Measurements from ENCODE around the gene EXTL1.
A peak's percentile ranks its signal among the peaks of the same experiment; 100 is the strongest.

EXTL1 gene

GRCh38 chr1:26020941-26021646 lies 481 bp upstream of the EXTL1 start:
- no CpG with 5 or more reads among the region's 6 CpGs for WGBS, 2 donors (ENCODE audit: extremely low coverage in 2 of 2, insufficient read length in 2 of 2, insufficient replicate concordance in 1 of 2)
- H3K27ac ChIP-seq (replicated peaks; ENCODE audit: low read length) = no peak overlapping the region

GRCh38 chr1:26022404-26022779 lies 817 bp downstream of the EXTL1 start:
- H3K4ac ChIP-seq (ENCODE audit: low read length) = no peak overlapping the region
- H3K9ac ChIP-seq (ENCODE audit: low read depth, low read length, poor library complexity) = peak overlapping the region; percentile 89
- peak overlapping the region; percentile 22 to 57 for H3K4me3 ChIP-seq (ENCODE audit: low read length in 2 of 2)

More at GRCh38 chr1:26020941-26021646, 481 bp upstream of the EXTL1 start:
- no peak for DNase-seq (ENCODE audit: low spot score)
- Histone ChIP-seq H2BK12ac (ENCODE audit: low read length) (no peak overlapping the region), H3K4me1 (ENCODE audit: control insufficient read depth in 2 of 2, insufficient read depth in 1 of 2, low read depth in 1 of 2, low read length in 2 of 2) (peaks cover 10 to 49% of the 10 kb centered on the region in 2 donors), H3K4me2 (ENCODE audit: insufficient read depth, low read length, poor library complexity, severe bottlenecking) (no peak overlapping the region), H3K9me3 (replicated peaks in 1 of 2; ENCODE audit: control insufficient read depth in 2 of 2, insufficient read depth in 1 of 2, low read depth in 1 of 2, low read length in 2 of 2) (no peaks in the 10 kb centered on the region), H3K36me3 (replicated peaks in 1 of 2; ENCODE audit: control insufficient read depth in 2 of 2, insufficient read depth in 2 of 2, low read length in 2 of 2) (no peaks in the 10 kb centered on the region), H2BK120ac (ENCODE audit: low read depth, low read length) (no peak overlapping the region), H2AK5ac (ENCODE audit: low read depth, low read length) (peak overlapping the region; percentile 2), H3K27me3 (ENCODE audit: control insufficient read depth in 3 of 3, insufficient read depth in 3 of 3, low read depth in 1 of 3, low read length in 3 of 3) (peaks cover 0 to 8% (median 0%) of the 10 kb centered on the region in 3 experiments), H3K23ac (ENCODE audit: low read depth, low read length, poor library complexity) (no peak overlapping the region), H4K91ac (ENCODE audit: low read depth, low read length, poor library complexity) (no peak overlapping the region), H3K79me1 (ENCODE audit: low read depth, low read length) (no peaks in the 10 kb centered on the region), H2AFZ (ENCODE audit: low read length) (peak overlapping the region; percentile 91), H4K8ac (ENCODE audit: low read depth, low read length) (no peak overlapping the region), H3K18ac (ENCODE audit: low read length) (no peak overlapping the region), H3K14ac (ENCODE audit: low read length) (no peak overlapping the region), H3K4me3 (ENCODE audit: low read length in 2 of 2) (peak overlapping the region in 1 of 2 donors; percentile 57), H3K9ac (ENCODE audit: low read depth, low read length, poor library complexity) (no peak overlapping the region), H3K4ac (ENCODE audit: low read length) (no peak overlapping the region), H2BK15ac (ENCODE audit: low read length) (no peak overlapping the region), H2BK5ac (ENCODE audit: low read length) (no peak overlapping the region)

GRCh38 chr1:26023009-26023408 lies 1.4 kb downstream of the EXTL1 start:
- Histone ChIP-seq H2BK15ac (ENCODE audit: low read length) (peak overlapping the region; percentile 12), H3K27ac (replicated peaks; ENCODE audit: low read length) (no peak overlapping the region), H3K4me2 (ENCODE audit: insufficient read depth, low read length, poor library complexity, severe bottlenecking) (no peak overlapping the region), H3K9ac (ENCODE audit: low read depth, low read length, poor library complexity) (no peak overlapping the region), H3K9me3 (replicated peaks in 1 of 2; ENCODE audit: control insufficient read depth in 2 of 2, insufficient read depth in 1 of 2, low read depth in 1 of 2, low read length in 2 of 2) (no peaks in the 10 kb centered on the region), H3K18ac (ENCODE audit: low read length) (peak overlapping the region; percentile 54), H3K27me3 (ENCODE audit: control insufficient read depth in 3 of 3, insufficient read depth in 3 of 3, low read depth in 1 of 3, low read length in 3 of 3) (peaks cover 0 to 8% (median 0%) of the 10 kb centered on the region in 3 experiments), H3K36me3 (replicated peaks in 1 of 2; ENCODE audit: control insufficient read depth in 2 of 2, insufficient read depth in 2 of 2, low read length in 2 of 2) (no peaks in the 10 kb centered on the region), H2AFZ (ENCODE audit: low read length) (no peak overlapping the region), H3K79me1 (ENCODE audit: low read depth, low read length) (no peaks in the 10 kb centered on the region), H3K23ac (ENCODE audit: low read depth, low read length, poor library complexity) (peak overlapping the region; percentile 23), H4K8ac (ENCODE audit: low read depth, low read length) (no peak overlapping the region), H2BK12ac (ENCODE audit: low read length) (no peak overlapping the region), H3K14ac (ENCODE audit: low read length) (no peak overlapping the region), H2AK5ac (ENCODE audit: low read depth, low read length) (peak overlapping the region; percentile 36), H3K4me3 (ENCODE audit: low read length in 2 of 2) (no peak overlapping the region), H3K4ac (ENCODE audit: low read length) (no peak overlapping the region), H4K91ac (ENCODE audit: low read depth, low read length, poor library complexity) (no peak overlapping the region), H2BK5ac (ENCODE audit: low read length) (no peak overlapping the region), H3K4me1 (ENCODE audit: control insufficient read depth in 2 of 2, insufficient read depth in 1 of 2, low read depth in 1 of 2, low read length in 2 of 2) (peaks cover 7 to 33% of the 10 kb centered on the region in 2 donors), H2BK120ac (ENCODE audit: low read depth, low read length) (no peak overlapping the region)
- DNase-seq (ENCODE audit: low spot score) = no peak
- WGBS, 2 donors (ENCODE audit: extremely low coverage in 2 of 2, insufficient read length in 2 of 2, insufficient replicate concordance in 1 of 2) = no CpG with 5 or more reads among the region's 13 CpGs

More at GRCh38 chr1:26022404-26022779, 817 bp downstream of the EXTL1 start:
- Histone ChIP-seq H3K18ac (ENCODE audit: low read length) (no peak overlapping the region), H3K27me3 (ENCODE audit: control insufficient read depth in 3 of 3, insufficient read depth in 3 of 3, low read depth in 1 of 3, low read length in 3 of 3) (peaks cover 0 to 8% (median 0%) of the 10 kb centered on the region in 3 experiments), H3K9me3 (replicated peaks in 1 of 2; ENCODE audit: control insufficient read depth in 2 of 2, insufficient read depth in 1 of 2, low read depth in 1 of 2, low read length in 2 of 2) (no peaks in the 10 kb centered on the region), H2BK15ac (ENCODE audit: low read length) (peak overlapping the region; percentile 12), H2AK5ac (ENCODE audit: low read depth, low read length) (peak overlapping the region; percentile 36), H3K4me1 (ENCODE audit: control insufficient read depth in 2 of 2, insufficient read depth in 1 of 2, low read depth in 1 of 2, low read length in 2 of 2) (peaks cover 8 to 37% of the 10 kb centered on the region in 2 donors), H2BK5ac (ENCODE audit: low read length) (peak overlapping the region; percentile 40), H2AFZ (ENCODE audit: low read length) (no peak overlapping the region), H2BK12ac (ENCODE audit: low read length) (no peak overlapping the region), H3K23ac (ENCODE audit: low read depth, low read length, poor library complexity) (no peak overlapping the region), H2BK120ac (ENCODE audit: low read depth, low read length) (no peak overlapping the region), H3K4me2 (ENCODE audit: insufficient read depth, low read length, poor library complexity, severe bottlenecking) (no peak overlapping the region), H3K36me3 (replicated peaks in 1 of 2; ENCODE audit: control insufficient read depth in 2 of 2, insufficient read depth in 2 of 2, low read length in 2 of 2) (no peaks in the 10 kb centered on the region), H4K91ac (ENCODE audit: low read depth, low read length, poor library complexity) (no peak overlapping the region), H3K27ac (replicated peaks; ENCODE audit: low read length) (no peak overlapping the region), H3K14ac (ENCODE audit: low read length) (no peak overlapping the region), H4K8ac (ENCODE audit: low read depth, low read length) (no peak overlapping the region), H3K79me1 (ENCODE audit: low read depth, low read length) (no peaks in the 10 kb centered on the region)
- no peak for DNase-seq (ENCODE audit: low spot score)
- no CpG with 5 or more reads among the region's 8 CpGs for WGBS, 2 donors (ENCODE audit: extremely low coverage in 2 of 2, insufficient read length in 2 of 2, insufficient replicate concordance in 1 of 2)

GRCh38 chr1:26023826-26024225 lies 2.3 kb downstream of the EXTL1 start:
- Histone ChIP-seq H3K18ac (ENCODE audit: low read length) (no peak overlapping the region), H3K9ac (ENCODE audit: low read depth, low read length, poor library complexity) (no peak overlapping the region), H3K79me1 (ENCODE audit: low read depth, low read length) (no peaks in the 10 kb centered on the region), H2AFZ (ENCODE audit: low read length) (no peak overlapping the region), H3K36me3 (replicated peaks in 1 of 2; ENCODE audit: control insufficient read depth in 2 of 2, insufficient read depth in 2 of 2, low read length in 2 of 2) (no peaks in the 10 kb centered on the region), H2BK15ac (ENCODE audit: low read length) (no peak overlapping the region), H2BK5ac (ENCODE audit: low read length) (no peak overlapping the region), H4K91ac (ENCODE audit: low read depth, low read length, poor library complexity) (no peak overlapping the region), H3K23ac (ENCODE audit: low read depth, low read length, poor library complexity) (no peak overlapping the region), H3K4ac (ENCODE audit: low read length) (no peak overlapping the region), H3K27me3 (ENCODE audit: control insufficient read depth in 3 of 3, insufficient read depth in 3 of 3, low read depth in 1 of 3, low read length in 3 of 3) (peaks cover 0 to 8% (median 0%) of the 10 kb centered on the region in 3 experiments), H3K4me2 (ENCODE audit: insufficient read depth, low read length, poor library complexity, severe bottlenecking) (no peak overlapping the region), H2AK5ac (ENCODE audit: low read depth, low read length) (no peak overlapping the region), H3K27ac (replicated peaks; ENCODE audit: low read length) (no peak overlapping the region), H2BK12ac (ENCODE audit: low read length) (no peak overlapping the region), H3K4me3 (ENCODE audit: low read length in 2 of 2) (no peak overlapping the region), H3K4me1 (ENCODE audit: control insufficient read depth in 2 of 2, insufficient read depth in 1 of 2, low read depth in 1 of 2, low read length in 2 of 2) (peaks cover 7 to 28% of the 10 kb centered on the region in 2 donors), H2BK120ac (ENCODE audit: low read depth, low read length) (no peak overlapping the region), H4K8ac (ENCODE audit: low read depth, low read length) (no peak overlapping the region), H3K14ac (ENCODE audit: low read length) (no peak overlapping the region), H3K9me3 (replicated peaks in 1 of 2; ENCODE audit: control insufficient read depth in 2 of 2, insufficient read depth in 1 of 2, low read depth in 1 of 2, low read length in 2 of 2) (no peaks in the 10 kb centered on the region)
- DNase-seq (ENCODE audit: low spot score) = no peak
- no CpG with 5 or more reads among the region's 5 CpGs for WGBS, 2 donors (ENCODE audit: extremely low coverage in 2 of 2, insufficient read length in 2 of 2, insufficient replicate concordance in 1 of 2)

Data from neuronal stem cell (in vitro differentiated cells).